Adrenal gland (tissue), 12 donors: Measurements from ENCODE around the gene SPTLC2. TPM values are rescaled to one million over a fixed set of nuclear protein-coding genes. Genes with fewer than 3 reads are reported as not detected.

Source experiments
- DNase-seq, 7 donors: peaks; one replicate each; pipeline ENCODE4 v3.0.0-alpha.2; 2019 to 2020
- H3K27ac ChIP-seq, 5 donors: fragments of 200-600 bp; sonication (generic) in 4 of 5; 1 replicate in 3 of 5; 2 replicates in 2 of 5; pipeline versions ENCODE4 v1.5.1 to v1.8.0; 2016 to 2020; ENCODE audit warnings: mild to moderate bottlenecking in 1 of 5
- H3K27me3 ChIP-seq: fragments of 200-600 bp; 2 replicates; pipeline ENCODE4 v1.8.0; 2021
- H3K36me3 ChIP-seq, 2 donors: fragments of 200-600 bp; replicated peaks in 1 of 2; 1 replicate in 1 of 2; 2 replicates in 1 of 2; pipeline versions ENCODE4 v1.5.1 to v1.8.0; 2018 to 2022
- H3K4me1 ChIP-seq, 2 donors: fragments of 200-600 bp; replicated peaks in 1 of 2; 1 replicate in 1 of 2; 2 replicates in 1 of 2; pipeline versions ENCODE4 v1.5.1 to v1.8.0; 2018 to 2021
- H3K4me3 ChIP-seq, 4 donors: fragments of 200-600 bp; sonication (generic) in 3 of 4; one replicate each; pipeline ENCODE4 v1.5.1; 2016 to 2018
- H3K9me3 ChIP-seq, 3 donors: fragments of 200-600 bp; sonication (generic) in 1 of 3; replicated peaks in 1 of 3; 1 replicate in 2 of 3; 2 replicates in 1 of 3; pipeline versions ENCODE4 v1.5.1 to v1.8.0; 2016 to 2021
- CTCF ChIP-seq, 6 experiments: fragments of 450-650 bp in 4 of 6; fragments of 200-600 bp in 2 of 6; sonication (generic) in 1 of 6; IDR thresholded peaks; 1 replicate in 5 of 6; 2 replicates in 1 of 6; pipeline versions ENCODE4 v1.5.1 to v1.8.0; 2016 to 2021; ENCODE audit warnings: antibody characterized with exemption in 6 of 6, mild to moderate bottlenecking in 2 of 6, moderate library complexity in 1 of 6
- POLR2A ChIP-seq, 2 donors: fragments of 450-650 bp; IDR thresholded peaks; one replicate each; pipeline ENCODE4 v1.6.1; 2017; ENCODE audit warnings: antibody characterized with exemption in 2 of 2, mild to moderate bottlenecking in 2 of 2, moderate library complexity in 1 of 2
- WGBS, 4 donors: extraction: QIAGEN DNeasy Blood & Tissue Kit in 2 of 4; methylation state at CpG; one replicate each; pipeline versions ENCODE4 v1.1.5 to v1.1.7; 2013 to 2017; 5-methylcytosine and 5-hydroxymethylcytosine counted together
- intact Hi-C, 2 donors: fragments of 100-400 bp; cut with DNase I; formaldehyde crosslinking; loops; one replicate each; pipeline versions ENCODE4 v1.14.1 to v1.15.0; 2022 to 2023
- polyA plus RNA-seq, 3 donors: library from polyadenylated mRNA; stranded (reverse); fragments of 200-250 nt in 2 of 3; fragments of 350-450 nt in 1 of 3; fragmentation: Illumina TruSeq in 1 of 3; extraction: RNeasy Lipid Tissue Mini Kit (QIAGEN cat#74804) in 1 of 3; gene quantifications; one replicate each; pipeline ENCODE4 v1.2.3, GENCODE V29; 2013 to 2014
- total RNA-seq, 9 donors: library from RNA; depleted of rRNA in 4 of 9; stranded (reverse); fragments of >200 nt in 4 of 9; fragments of 120-200 nt in 1 of 9; fragmentation: NEBNext Ultra II Directional in 1 of 9; extraction: Animal tissue kit (Norgen Biotek cat#: 25700) in 1 of 9; gene quantifications; one replicate each; pipeline versions ENCODE4 v1.1.0 to v1.2.4, GENCODE V29; 2013 to 2023
- donor health status: healthy with polysubstance abuse.
- donor health status: Bipolar disorder and iron deficiency.
- donor health status: DM: yes; HTN: yes; CAD: no.
- donor health status: DM: no; HTN: no; CAD: no.
- donor health status: DM: no; HTN: no; CAD: no.
- donor health status: DM: yes; HTN: yes; CAD: no.

SPTLC2 gene
- total and polyA plus RNA-seq, 12 donors: 7.1 to 61.9 (median 35.6) TPM

- no peaks in the 10 kb centered on the region for H3K9me3 ChIP-seq
- TF ChIP-seq POLR2A (IDR thresholded peaks at IDR 0.05): no peak
- no peak for TF ChIP-seq CTCF (IDR thresholded peaks at IDR 0.05)
- WGBS, 4 donors: 13 to 32% (median 25%) methylated on average over 3 of the region's 3 CpGs
- H3K27ac ChIP-seq: peak overlapping the region in 4 of 5 donors; percentile 47 to 84 (median 58)
- H3K36me3 ChIP-seq: no peaks in the 10 kb centered on the region
- DNase-seq: peak in 1 of 7 donors; percentile 22
- no peak overlapping the region for H3K4me3 ChIP-seq
- intact Hi-C loops: no loop called here
- peaks cover 13 to 63% of the 10 kb centered on the region in 2 donors for H3K4me1 ChIP-seq
- no peaks in the 10 kb centered on the region for H3K27me3 ChIP-seq
Measured at GRCh38 chr14:77585385-77585784, 31.1 kb downstream of the SPTLC2 start.

GRCh38 chr14:77584809-77585208 is 31.6 kb downstream of the SPTLC2 start:
- Histone ChIP-seq H3K4me3 (peak overlapping the region in 1 of 4 donors; percentile 8), H3K4me1 (peaks cover 12 to 59% of the 10 kb centered on the region in 2 donors), H3K27ac (peak overlapping the region; percentile 47 to 84 (median 54)), H3K36me3 (no peaks in the 10 kb centered on the region), H3K9me3 (no peaks in the 10 kb centered on the region), H3K27me3 (no peaks in the 10 kb centered on the region)
- intact Hi-C loops: no loop called here
- 45 to 48% (median 46%) methylated on average over 10 of the region's 10 CpGs for WGBS, 4 donors
- no peak for TF ChIP-seq POLR2A (IDR thresholded peaks at IDR 0.05)
- TF ChIP-seq CTCF (IDR thresholded peaks at IDR 0.05): no peak
- peak in 6 of 7 donors; percentile 35 to 58 (median 42) for DNase-seq

GRCh38 chr14:77583657-77584056 is 32.8 kb downstream of the SPTLC2 start:
- intact Hi-C loops: no loop called here
- Histone ChIP-seq H3K36me3 (no peaks in the 10 kb centered on the region), H3K4me1 (peaks cover 12 to 67% of the 10 kb centered on the region in 2 donors), H3K9me3 (no peaks in the 10 kb centered on the region), H3K27ac (peak overlapping the region in 1 of 5 donors; percentile 84), H3K27me3 (no peaks in the 10 kb centered on the region), H3K4me3 (no peak overlapping the region)
- 70 to 83% (median 81%) methylated on average over 3 of the region's 3 CpGs for WGBS, 4 donors
- no peak for TF ChIP-seq CTCF (IDR thresholded peaks at IDR 0.05)
- no peak for TF ChIP-seq POLR2A (IDR thresholded peaks at IDR 0.05)
- DNase-seq: no peak

- TF ChIP-seq CTCF (IDR thresholded peaks at IDR 0.05): no peak
- TF ChIP-seq POLR2A (IDR thresholded peaks at IDR 0.05): no peak
- intact Hi-C loops: no loop called here
- H3K27ac ChIP-seq: peak overlapping the region in 1 of 5 donors; percentile 38
- DNase-seq: no peak
- H3K36me3 ChIP-seq: no peaks in the 10 kb centered on the region
- H3K9me3 ChIP-seq: no peaks in the 10 kb centered on the region
- no peaks in the 10 kb centered on the region for H3K27me3 ChIP-seq
- H3K4me1 ChIP-seq: peaks cover 12 to 67% of the 10 kb centered on the region in 2 donors
- 79 to 90% (median 87%) methylated on average over 3 of the region's 3 CpGs for WGBS, 4 donors
- H3K4me3 ChIP-seq: no peak overlapping the region
Measured at GRCh38 chr14:77582511-77582910, 33.9 kb downstream of the SPTLC2 start.
